K562 (cell line): ENCODE measurements around the gene RHOV. TPM values are rescaled to one million over a fixed set of nuclear protein-coding genes. Genes with fewer than 3 reads are reported as not detected.
A peak's percentile ranks its signal among the peaks of the same experiment; 100 is the strongest.

Experiments used
- AFF1 ChIP-seq, 2 experiments: fragments of 450-650 bp; IDR thresholded peaks; 2 replicates each; pipeline ENCODE4 v1.6.1; 2018; ENCODE audit warnings: mild to moderate bottlenecking in 2 of 2, low read depth in 1 of 2; ENCODE audit not compliant: partially characterized antibody in 2 of 2
- ATF2 ChIP-seq: sonication (generic); formaldehyde crosslinking; IDR thresholded peaks from 2 replicates; pipeline ENCODE4 v1.8.1; 2022; ENCODE audit warnings: missing genetic modification reagents
- CAMTA2 ChIP-seq: fragments of 250-450 bp; sonication (Bioruptor Pico); conservative IDR thresholded peaks from 2 replicates; pipeline ENCODE4 v1.5.1; 2022
- CBX5 ChIP-seq: IDR thresholded peaks from 2 replicates; pipeline ENCODE4 v1.6.1; 2014; ENCODE audit warnings: low read depth, borderline replicate concordance
- CHD2 ChIP-seq: IDR thresholded peaks from 2 replicates; pipeline ENCODE4 v1.6.1; 2011; ENCODE audit warnings: low read depth, low read length
- CXXC5 ChIP-seq: fragments of 250-450 bp; sonication (Bioruptor Pico); IDR thresholded peaks from 2 replicates; pipeline ENCODE4 v1.8.0; 2022; ENCODE audit warnings: inconsistent platforms, mild to moderate bottlenecking, moderate library complexity
- DDX20 ChIP-seq: fragments of 450-650 bp; IDR thresholded peaks from 2 replicates; pipeline ENCODE4 v1.6.1; 2016; ENCODE audit warnings: missing genetic modification characterization, low read depth, mild to moderate bottlenecking, missing compliant biosample characterization, moderate library complexity
- HEY1 ChIP-seq: fragments of 250-450 bp; sonication (Bioruptor Pico); IDR thresholded peaks from 2 replicates; pipeline ENCODE4 v1.5.0; 2020; ENCODE audit warnings: mild to moderate bottlenecking, moderate library complexity, borderline replicate concordance
- L3MBTL2 ChIP-seq: fragments of 450-650 bp; IDR thresholded peaks from 2 replicates; pipeline ENCODE4 v1.6.1; 2016; ENCODE audit warnings: mild to moderate bottlenecking, moderate library complexity
- MBD2 ChIP-seq: sonication (generic); IDR thresholded peaks from 2 replicates; pipeline ENCODE4 v1.6.1; 2016; ENCODE audit warnings: low read depth, borderline replicate concordance
- NFYB ChIP-seq: IDR thresholded peaks from 2 replicates; pipeline ENCODE4 v1.6.1; 2011; ENCODE audit warnings: mild to moderate bottlenecking, moderate library complexity; ENCODE audit not compliant: insufficient read length; ENCODE audit errors: extremely low read depth
- POLR2AphosphoS5 ChIP-seq: IDR thresholded peaks from 2 replicates; pipeline ENCODE4 v1.6.1; 2011; ENCODE audit warnings: mild to moderate bottlenecking, low read depth, low read length, moderate library complexity; ENCODE audit not compliant: control insufficient read depth, insufficient read depth
- SMAD2 ChIP-seq: fragments of 150-350 bp; IDR thresholded peaks from 2 replicates; pipeline ENCODE4 v1.6.1; 2014; ENCODE audit warnings: low read depth, mild to moderate bottlenecking, low read length
- SMARCC2 ChIP-seq: fragments of 450-650 bp; IDR thresholded peaks from 2 replicates; pipeline ENCODE4 v1.6.1; 2017; ENCODE audit warnings: antibody characterized with exemption, moderate library complexity, mild to moderate bottlenecking, low read depth
- TAF9B ChIP-seq: fragments of 450-650 bp; IDR thresholded peaks from 2 replicates; pipeline ENCODE4 v1.6.1; 2018; ENCODE audit warnings: mild to moderate bottlenecking; ENCODE audit not compliant: partially characterized antibody
- TEAD1 ChIP-seq, 2 experiments: fragments of 450-650 bp in 1 of 2; sonication (generic) in 1 of 2; formaldehyde crosslinking; IDR thresholded peaks; 2 replicates each; pipeline versions ENCODE4 v1.4.0 to v1.8.0; 2020 to 2022; ENCODE audit warnings: mild to moderate bottlenecking in 2 of 2, missing genetic modification reagents in 1 of 2
- U2AF1 ChIP-seq: fragments of 200-400 bp; formaldehyde crosslinking; optimal IDR thresholded peaks from 2 replicates; pipeline ENCODE3; 2017; ENCODE audit warnings: mild to moderate bottlenecking, low read depth, low read length, moderate library complexity
- ZC3H11A ChIP-seq: IDR thresholded peaks from 2 replicates; pipeline ENCODE4 v1.6.1; 2012; ENCODE audit warnings: low read depth, low read length, improper control_type of control experiment
- ZNF316 ChIP-seq: fragments of 450-650 bp; IDR thresholded peaks from 2 replicates; pipeline ENCODE4 v1.6.1; 2016
- ZNF354B ChIP-seq: fragments of 250-450 bp; sonication (Bioruptor Pico); IDR thresholded peaks from 2 replicates; pipeline ENCODE4 v1.4.0; 2020
- polyA plus RNA-seq, 8 experiments: library from polyadenylated mRNA; depleted of rRNA in 4 of 8; stranded (reverse) in 5 of 8; unstranded in 3 of 8; fragments of >200 nt; fragmentation: Nextera tagmentation in 2 of 8; fragmentation: Illumina TruSeq in 1 of 8; extraction: Ambion mirVana in 2 of 8; extraction: Trizol in 1 of 8; gene quantifications; 2 replicates each; pipeline versions ENCODE4 v1.2.1 to v1.2.3, GENCODE V29; 2011 to 2014; ENCODE audit warnings: inconsistent platforms in 1 of 8, missing spikeins in 1 of 8
- total RNA-seq, 7 experiments: library from RNA; depleted of rRNA in 6 of 7; stranded (reverse); fragments of >200 nt in 6 of 7; fragmentation: Illumina TruSeq in 2 of 7; extraction: Trizol in 2 of 7; gene quantifications; 2 replicates each; pipeline versions ENCODE4 v1.2.1 to v1.2.3, GENCODE V29; 2011 to 2021; ENCODE audit warnings: low replicate concordance in 1 of 7
- TF ChIP-seq, protein P1 (sequence below): IDR thresholded peaks from 2 replicates; pipeline ENCODE4 v1.6.1; 2016; ENCODE audit warnings: missing genetic modification characterization, missing compliant biosample characterization

Gene RHOV
- total and polyA plus RNA-seq, 9 of the 15 experiments (the other 6 are each of a cell fraction or from before 2014, with no cell fraction given), result 0.08 to 2.0 (median 1.1) TPM

DNA sequence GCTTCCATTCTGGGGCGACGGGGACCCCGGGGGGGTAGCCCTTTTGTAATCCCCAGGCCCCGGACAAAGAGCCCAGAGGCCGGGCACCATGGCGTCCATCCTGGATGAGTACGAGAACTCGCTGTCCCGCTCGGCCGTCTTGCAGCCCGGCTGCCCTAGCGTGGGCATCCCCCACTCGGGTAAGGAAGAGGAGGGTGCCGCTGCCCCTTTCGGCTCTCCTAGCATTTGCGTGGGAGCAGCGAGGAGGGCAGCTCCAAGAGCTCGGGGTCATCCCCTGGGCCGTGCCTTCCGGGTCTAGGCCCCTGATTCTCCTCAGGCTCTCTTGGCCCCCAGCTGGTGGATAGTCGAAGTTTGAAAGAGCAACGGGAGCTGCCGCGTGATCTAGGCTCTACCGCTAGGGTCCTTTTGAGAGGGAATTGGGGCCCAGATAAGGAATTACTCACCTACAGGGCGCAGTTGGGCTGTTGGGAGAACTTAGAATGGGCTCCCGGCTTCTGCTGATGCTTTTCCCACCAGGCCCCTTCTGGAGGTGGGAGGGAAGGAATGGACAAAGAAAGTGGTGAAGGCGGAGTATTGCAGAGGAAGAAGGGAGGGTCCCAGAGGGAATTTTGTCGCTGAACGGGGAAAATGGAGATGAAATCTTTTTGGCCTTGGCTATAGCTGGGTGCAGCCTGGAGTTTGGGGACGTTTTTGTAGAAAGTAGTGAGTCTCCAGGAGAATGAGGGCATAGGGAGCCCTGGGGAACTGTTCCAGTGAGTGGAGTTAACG, 20.8 kb upstream of the RHOV start (continued):
- TF ChIP-seq L3MBTL2, result peak; percentile 51
- TF ChIP-seq, protein P1, sequence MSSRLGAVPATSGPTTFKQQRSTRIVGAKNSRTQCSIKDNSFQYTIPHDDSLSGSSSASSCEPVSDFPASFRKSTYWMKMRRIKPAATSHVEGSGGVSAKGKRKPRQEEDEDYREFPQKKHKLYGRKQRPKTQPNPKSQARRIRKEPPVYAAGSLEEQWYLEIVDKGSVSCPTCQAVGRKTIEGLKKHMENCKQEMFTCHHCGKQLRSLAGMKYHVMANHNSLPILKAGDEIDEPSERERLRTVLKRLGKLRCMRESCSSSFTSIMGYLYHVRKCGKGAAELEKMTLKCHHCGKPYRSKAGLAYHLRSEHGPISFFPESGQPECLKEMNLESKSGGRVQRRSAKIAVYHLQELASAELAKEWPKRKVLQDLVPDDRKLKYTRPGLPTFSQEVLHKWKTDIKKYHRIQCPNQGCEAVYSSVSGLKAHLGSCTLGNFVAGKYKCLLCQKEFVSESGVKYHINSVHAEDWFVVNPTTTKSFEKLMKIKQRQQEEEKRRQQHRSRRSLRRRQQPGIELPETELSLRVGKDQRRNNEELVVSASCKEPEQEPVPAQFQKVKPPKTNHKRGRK, result no peak
- TF ChIP-seq CXXC5 (CRISPR knock-in tag), result peak; percentile 4; the same call in 1 of the 2 replicates
- no peak for TF ChIP-seq AFF1 (IDR thresholded peaks at IDR 0.05; ENCODE audit: low read depth in 1 of 2, partially characterized antibody in 2 of 2)
- TF ChIP-seq DDX20, result no peak
- peak; percentile 27 for TF ChIP-seq ZNF316
- TF ChIP-seq U2AF1, result no peak
- TF ChIP-seq CAMTA2 (CRISPR knock-in tag), result no peak
- TF ChIP-seq NFYB, result no peak
- TF ChIP-seq TEAD1 (CRISPR knock-in tag; IDR thresholded peaks at IDR 0.05), result no peak; a peak in 1 of 4 replicates
- TF ChIP-seq CBX5, result no peak
- no peak for TF ChIP-seq POLR2AphosphoS5
- no peak for TF ChIP-seq HEY1
- no peak for TF ChIP-seq ZNF354B (CRISPR knock-in tag)
- TF ChIP-seq SMAD2, result no peak
- TF ChIP-seq ZC3H11A, result no peak
- TF ChIP-seq SMARCC2, result peak; percentile 51; the same call in 1 of the 2 replicates
- TF ChIP-seq CHD2, result no peak
- TF ChIP-seq TAF9B, result no peak
- TF ChIP-seq ATF2, result no peak; the same call in 1 of the 2 replicates
- TF ChIP-seq MBD2, result no peak
